HT1080 (cell line): Measurements from ENCODE around the gene GDI1. TPM values are rescaled to one million over a fixed set of nuclear protein-coding genes. Genes with fewer than 3 reads are reported as not detected.
A peak's percentile ranks its signal among the peaks of the same experiment; 100 is the strongest.

ENCODE experiments used
- DNase-seq: peaks from one replicate; pipeline ENCODE4 v3.0.0-alpha.2; 2015; ENCODE audit warnings: low read depth
- total RNA-seq: library from RNA; depleted of rRNA; stranded (reverse); fragments of >200 nt; shearing (Covaris generic); gene quantifications from 2 replicates; pipeline ENCODE4 v1.2.3, GENCODE V29; 2014

Gene GDI1
- total RNA-seq, 1 experiment from 2014 or later = 64.4 TPM

GRCh38 chrX:154436374-154436982, 476 bp upstream of the GDI1 start:
- DNase-seq = no peak

- no peak for DNase-seq
These were observed 1.3 kb downstream of the GDI1 start for GRCh38 chrX:154437971-154438893.

- no peak for DNase-seq
These were observed 2.9 kb downstream of the GDI1 start for GRCh38 chrX:154439841-154440240.

GRCh38 chrX:154440623-154441357, 3.8 kb downstream of the GDI1 start:
- DNase-seq = no peak

GRCh38 chrX:154441564-154441963, 4.6 kb downstream of the GDI1 start:
- DNase-seq = no peak

- no peak for DNase-seq
These were observed 5.2 kb downstream of the GDI1 start for GRCh38 chrX:154441984-154442707.

GRCh38 chrX:154443479-154443910, 6.5 kb downstream of the GDI1 start:
- DNase-seq = no peak

GRCh38 chrX:154443992-154444754, 7.2 kb downstream of the GDI1 start, which contains the start of gene FAM50A:
Gene FAM50A (plus strand): TSS chrX:154444141. CDS start chrX:154444236, 95 bp downstream.
- no peak for DNase-seq

GRCh38 chrX:154444755-154445246, 7.8 kb downstream of the GDI1 start:
- DNase-seq = no peak

GRCh38 chrX:154445776-154446175, 8.8 kb downstream of the GDI1 start:
- no peak for DNase-seq

GRCh38 chrX:154446430-154446829, 9.5 kb downstream of the GDI1 start:
- DNase-seq = no peak

GRCh38 chrX:154448484-154448883, 11.5 kb downstream of the GDI1 start:
- DNase-seq = no peak

- DNase-seq = no peak
These were observed 12.7 kb downstream of the GDI1 start for GRCh38 chrX:154449618-154450017.

- DNase-seq = no peak
These were observed 13.4 kb downstream of the GDI1 start for GRCh38 chrX:154450312-154450711.

GRCh38 chrX:154452823-154453222, 15.9 kb downstream of the GDI1 start:
- no peak for DNase-seq

- DNase-seq = peak; percentile 20
These were observed 20.6 kb downstream of the GDI1 start for GRCh38 chrX:154457491-154458115.

- DNase-seq = no peak
These were observed 21.4 kb downstream of the GDI1 start, which contains the start of gene PLXNA3 for GRCh38 chrX:154458116-154458953. Gene PLXNA3 (plus strand): TSS chrX:154458281. CDS start chrX:154460184, 1,903 bp downstream.

- DNase-seq = no peak
These were observed 22.2 kb downstream of the GDI1 start for GRCh38 chrX:154458954-154459778.
